GM21723 (cell line): Measurements from ENCODE around the gene EPHA8.

Source experiments
- ATAC-seq: cut with Tn5 transposase; IDR thresholded peaks from one replicate; pipeline ENCODE4 v1.9.1; 2021; ENCODE audit warnings: mild to moderate bottlenecking, moderate library complexity; ENCODE audit not compliant: unreplicated experiment

The EPHA8 gene

DNA sequence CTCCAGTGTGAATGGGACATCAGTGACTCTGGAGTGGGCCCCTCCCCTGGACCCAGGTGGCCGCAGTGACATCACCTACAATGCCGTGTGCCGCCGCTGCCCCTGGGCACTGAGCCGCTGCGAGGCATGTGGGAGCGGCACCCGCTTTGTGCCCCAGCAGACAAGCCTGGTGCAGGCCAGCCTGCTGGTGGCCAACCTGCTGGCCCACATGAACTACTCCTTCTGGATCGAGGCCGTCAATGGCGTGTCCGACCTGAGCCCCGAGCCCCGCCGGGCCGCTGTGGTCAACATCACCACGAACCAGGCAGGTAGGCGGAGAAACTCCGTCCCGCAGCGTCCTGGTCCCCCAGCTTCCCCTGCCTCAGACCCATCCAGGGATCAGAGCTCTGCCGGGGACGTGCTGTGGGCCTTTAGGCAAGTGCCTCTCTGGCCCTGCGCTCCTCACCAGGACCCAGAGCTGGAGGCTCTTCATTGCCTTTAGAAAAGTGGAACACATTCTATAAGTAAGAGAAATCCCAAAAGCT, 25.7 kb downstream of the EPHA8 start:
- ATAC-seq, result no peak

DNA sequence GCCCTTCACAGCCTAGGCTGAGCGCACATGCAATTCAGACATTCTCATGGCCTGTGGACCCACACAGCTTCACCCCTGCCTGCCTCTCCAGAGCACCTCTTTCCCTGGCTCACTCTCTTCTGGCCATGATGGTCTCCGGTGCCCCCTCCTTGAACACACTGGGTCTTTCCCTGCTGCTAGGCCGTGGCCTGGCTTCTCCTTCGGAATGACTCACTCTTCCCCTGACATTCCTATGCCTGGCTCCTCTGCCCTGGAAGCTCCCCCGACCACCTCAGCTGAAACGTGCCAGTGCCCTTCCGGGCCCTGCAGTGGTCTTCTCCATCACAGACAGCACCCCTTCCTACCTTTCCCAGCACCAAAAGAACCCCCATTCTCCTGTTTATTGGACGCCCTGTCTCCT, 28.3 kb downstream of the EPHA8 start:
- ATAC-seq, result no peak

DNA sequence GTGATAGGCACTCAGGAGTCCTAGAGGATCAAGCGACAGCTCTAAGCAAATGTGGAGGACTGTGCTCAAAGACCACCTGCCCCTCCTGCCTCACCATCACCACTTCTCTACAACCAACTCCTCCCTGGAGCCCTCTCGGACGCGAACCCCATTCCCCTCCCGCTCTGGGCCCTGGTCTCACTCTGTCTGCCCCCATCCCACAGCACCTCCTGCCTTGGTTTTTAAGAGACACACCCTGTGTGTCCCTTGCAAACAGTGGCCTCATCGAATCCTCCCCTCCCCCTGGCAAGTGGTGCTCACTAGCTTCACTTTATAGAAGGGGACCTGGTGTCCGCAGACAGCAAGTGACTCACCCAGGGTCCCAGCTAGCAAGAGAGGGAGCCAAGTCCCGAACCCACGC, 28.8 kb downstream of the EPHA8 start:
- ATAC-seq, result no peak

DNA sequence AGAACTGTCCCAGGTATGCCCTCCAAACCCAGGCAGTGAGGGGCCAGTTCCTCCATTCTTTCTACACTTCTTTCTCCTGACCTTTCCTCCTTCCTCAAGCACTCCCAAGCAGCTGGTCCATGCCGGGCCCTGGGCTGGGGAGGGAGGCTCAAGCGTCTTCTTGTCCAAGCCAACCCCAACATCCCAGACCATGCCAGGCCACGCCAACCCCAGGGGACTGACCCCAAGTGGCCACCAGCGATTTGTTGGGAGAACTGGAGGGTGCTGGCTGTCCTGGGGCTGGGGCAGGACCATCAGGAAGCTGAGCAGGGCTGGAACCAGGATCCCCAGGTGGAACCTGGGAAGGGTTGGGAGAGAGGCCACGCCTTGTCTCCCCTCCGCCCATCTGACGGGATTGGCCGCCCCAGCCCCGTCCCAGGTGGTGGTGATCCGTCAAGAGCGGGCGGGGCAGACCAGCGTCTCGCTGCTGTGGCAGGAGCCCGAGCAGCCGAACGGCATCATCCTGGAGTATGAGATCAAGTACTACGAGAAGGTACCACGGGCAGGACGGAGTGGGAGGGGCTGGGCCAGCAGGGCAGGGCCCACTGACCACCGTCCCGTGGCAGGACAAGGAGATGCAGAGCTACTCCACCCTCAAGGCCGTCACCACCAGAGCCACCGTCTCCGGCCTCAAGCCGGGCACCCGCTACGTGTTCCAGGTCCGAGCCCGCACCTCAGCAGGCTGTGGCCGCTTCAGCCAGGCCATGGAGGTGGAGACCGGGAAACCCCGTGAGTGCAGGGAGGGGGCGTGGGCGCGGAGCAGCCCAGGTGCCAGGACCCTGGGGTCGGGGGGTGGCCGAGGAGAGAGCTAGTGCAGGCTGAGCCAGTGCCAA, 29.9 kb downstream of the EPHA8 start:
- ATAC-seq, result no peak

DNA sequence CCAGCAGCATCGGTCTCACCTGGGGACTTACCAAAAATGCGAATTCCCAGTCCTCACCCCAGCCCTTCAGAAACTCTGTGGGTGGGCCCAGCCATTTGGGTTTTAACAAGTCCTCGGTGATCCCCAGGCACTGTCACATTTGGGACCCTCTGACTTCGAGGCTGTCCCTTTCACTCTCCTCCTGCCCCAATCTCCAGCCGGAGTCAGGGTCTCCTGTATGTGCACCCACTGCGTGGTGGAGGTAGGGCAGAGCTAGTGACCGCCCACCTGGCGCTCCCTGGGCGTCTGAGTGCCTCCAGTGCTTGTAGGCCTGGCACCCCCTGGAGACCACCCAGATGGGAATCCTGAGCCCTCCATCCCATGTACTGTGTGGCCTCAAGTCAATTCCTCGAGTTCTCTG, 31.1 kb downstream of the EPHA8 start:
- ATAC-seq, result no peak

DNA sequence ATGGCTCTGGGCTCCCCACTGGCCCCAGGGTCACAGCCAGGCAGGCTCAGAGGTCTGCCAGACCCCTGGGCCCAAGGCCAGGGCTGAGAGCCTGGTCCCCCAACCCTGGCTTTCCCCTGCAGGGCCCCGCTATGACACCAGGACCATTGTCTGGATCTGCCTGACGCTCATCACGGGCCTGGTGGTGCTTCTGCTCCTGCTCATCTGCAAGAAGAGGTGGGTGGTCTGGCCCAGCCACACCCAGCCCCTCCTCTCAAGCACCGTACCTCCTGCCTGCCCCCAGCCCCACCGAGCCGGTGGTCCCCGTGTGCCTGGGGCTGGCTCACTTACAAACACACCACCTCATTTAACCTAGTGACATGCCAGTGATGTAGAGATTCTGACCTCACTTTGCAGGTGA, 31.8 kb downstream of the EPHA8 start:
- ATAC-seq, result no peak

DNA sequence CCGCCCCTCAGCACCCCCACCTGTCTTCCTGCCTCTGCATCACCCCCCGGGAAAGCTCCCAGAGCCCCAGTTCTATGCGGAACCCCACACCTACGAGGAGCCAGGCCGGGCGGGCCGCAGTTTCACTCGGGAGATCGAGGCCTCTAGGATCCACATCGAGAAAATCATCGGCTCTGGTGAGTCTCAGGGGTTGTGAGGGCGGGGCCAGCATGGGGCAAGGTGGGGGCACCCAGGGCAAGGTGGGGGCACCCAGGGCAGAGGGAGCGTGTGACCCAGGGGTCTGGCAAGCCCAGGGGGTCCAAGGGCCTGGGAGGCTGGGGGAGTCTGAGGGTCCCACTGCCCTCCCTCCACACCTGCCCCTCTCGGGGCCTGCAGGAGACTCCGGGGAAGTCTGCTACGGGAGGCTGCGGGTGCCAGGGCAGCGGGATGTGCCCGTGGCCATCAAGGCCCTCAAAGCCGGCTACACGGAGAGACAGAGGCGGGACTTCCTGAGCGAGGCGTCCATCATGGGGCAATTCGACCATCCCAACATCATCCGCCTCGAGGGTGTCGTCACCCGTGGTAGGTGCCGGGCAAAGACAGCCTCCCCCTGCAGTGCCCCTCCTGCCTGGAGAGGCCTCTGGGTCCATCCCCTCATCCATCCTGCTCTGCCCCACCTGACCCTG, 34.1 kb downstream of the EPHA8 start:
- ATAC-seq, result no peak

DNA sequence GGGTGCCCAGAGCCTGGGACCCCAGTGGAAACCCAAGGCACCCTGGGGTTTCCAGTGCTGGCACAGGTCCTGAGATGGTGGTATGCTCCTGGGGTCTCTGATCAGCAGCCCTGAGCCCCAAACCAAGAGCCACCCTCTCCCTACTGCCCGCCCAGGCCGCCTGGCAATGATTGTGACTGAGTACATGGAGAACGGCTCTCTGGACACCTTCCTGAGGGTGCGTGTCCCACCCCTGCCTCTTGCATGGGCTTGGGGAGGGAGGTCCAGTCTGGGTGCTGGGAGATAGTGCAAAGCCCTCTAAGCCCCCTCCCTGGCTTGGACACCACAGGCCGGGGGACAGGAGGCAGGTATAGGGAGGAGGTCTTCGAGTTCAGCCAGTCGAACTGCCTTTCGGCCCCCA, 34.7 kb downstream of the EPHA8 start:
- no peak for ATAC-seq

DNA sequence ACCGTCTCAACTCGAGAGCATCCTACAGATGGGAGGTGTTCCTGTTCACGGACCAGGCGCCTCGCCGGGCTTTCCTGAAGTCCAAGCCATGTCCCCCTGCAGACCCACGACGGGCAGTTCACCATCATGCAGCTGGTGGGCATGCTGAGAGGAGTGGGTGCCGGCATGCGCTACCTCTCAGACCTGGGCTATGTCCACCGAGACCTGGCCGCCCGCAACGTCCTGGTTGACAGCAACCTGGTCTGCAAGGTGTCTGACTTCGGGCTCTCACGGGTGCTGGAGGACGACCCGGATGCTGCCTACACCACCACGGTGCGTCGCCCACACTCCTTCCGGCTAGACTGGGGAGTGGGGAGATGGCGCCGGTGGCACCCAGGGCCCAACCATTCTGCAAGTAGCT, 35.4 kb downstream of the EPHA8 start:
- ATAC-seq, result no peak

DNA sequence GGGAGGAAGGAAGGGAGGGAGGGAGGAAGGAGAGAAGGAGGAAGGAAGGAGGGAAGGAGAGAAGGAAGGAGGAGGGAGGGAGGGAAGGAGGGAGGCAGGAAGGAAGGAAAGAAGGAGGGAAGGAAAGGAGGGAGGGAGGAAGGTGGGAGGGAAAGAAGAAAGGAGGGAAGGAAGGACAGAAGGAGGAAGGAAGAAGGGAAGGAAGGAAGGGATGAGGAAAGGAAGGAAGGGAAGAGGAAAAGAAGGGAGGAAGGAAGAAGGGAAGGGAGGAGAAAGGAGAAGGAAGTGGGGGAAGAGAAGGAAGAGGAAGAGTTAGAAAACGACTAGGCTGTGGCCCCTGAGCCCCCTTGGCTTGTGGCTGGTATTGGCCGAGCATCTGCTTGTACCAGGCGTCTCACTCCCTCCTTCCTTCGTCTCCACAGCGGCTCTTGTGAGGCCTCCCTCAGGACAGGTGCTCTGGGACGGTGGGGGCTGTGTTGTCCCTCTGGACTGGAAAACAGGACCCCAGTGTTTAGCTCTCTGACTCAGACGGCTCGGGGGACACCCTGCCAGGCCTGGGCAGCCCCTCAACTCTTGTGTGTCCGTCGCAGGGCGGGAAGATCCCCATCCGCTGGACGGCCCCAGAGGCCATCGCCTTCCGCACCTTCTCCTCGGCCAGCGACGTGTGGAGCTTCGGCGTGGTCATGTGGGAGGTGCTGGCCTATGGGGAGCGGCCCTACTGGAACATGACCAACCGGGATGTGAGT, 37.0 kb downstream of the EPHA8 start:
- no peak for ATAC-seq

DNA sequence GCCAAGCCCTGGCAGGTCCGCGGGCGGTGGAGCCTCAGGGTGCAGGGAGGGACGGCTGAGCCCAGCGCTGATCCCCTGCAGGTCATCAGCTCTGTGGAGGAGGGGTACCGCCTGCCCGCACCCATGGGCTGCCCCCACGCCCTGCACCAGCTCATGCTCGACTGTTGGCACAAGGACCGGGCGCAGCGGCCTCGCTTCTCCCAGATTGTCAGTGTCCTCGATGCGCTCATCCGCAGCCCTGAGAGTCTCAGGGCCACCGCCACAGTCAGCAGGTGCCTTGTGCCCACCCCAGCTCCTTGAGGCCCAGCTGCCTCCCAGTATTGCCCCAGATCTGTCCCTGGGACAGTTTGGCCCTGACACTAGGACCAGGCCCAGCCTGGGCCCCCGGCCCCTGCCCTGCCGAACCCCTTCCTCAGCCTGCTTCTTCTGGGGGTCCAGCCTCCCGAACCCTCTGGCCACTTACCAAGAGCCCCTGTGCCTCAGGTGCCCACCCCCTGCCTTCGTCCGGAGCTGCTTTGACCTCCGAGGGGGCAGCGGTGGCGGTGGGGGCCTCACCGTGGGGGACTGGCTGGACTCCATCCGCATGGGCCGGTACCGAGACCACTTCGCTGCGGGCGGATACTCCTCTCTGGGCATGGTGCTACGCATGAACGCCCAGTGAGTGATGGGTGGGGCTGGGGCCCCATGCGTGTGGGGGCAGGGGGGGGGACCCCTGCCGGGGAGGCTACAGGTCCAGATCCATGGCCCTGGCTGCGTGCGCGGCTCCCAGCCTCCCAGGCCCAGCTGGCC, 37.7 kb downstream of the EPHA8 start:
- no peak for ATAC-seq

DNA sequence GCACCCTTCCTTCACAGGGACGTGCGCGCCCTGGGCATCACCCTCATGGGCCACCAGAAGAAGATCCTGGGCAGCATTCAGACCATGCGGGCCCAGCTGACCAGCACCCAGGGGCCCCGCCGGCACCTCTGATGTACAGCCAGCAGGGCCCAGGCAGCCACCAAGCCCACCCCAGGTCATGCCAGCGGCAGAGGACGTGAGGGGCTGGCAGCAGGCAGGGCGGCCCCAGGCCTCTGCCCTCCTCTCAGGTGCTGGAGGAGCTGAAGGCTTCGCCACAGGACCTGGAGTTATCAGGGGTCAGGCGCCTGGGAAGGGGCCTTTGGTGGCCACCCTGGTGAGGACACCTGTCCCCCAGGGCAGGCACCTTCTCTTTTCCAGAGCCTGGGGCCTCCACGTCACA, 38.3 kb downstream of the EPHA8 start:
- ATAC-seq, result no peak

DNA sequence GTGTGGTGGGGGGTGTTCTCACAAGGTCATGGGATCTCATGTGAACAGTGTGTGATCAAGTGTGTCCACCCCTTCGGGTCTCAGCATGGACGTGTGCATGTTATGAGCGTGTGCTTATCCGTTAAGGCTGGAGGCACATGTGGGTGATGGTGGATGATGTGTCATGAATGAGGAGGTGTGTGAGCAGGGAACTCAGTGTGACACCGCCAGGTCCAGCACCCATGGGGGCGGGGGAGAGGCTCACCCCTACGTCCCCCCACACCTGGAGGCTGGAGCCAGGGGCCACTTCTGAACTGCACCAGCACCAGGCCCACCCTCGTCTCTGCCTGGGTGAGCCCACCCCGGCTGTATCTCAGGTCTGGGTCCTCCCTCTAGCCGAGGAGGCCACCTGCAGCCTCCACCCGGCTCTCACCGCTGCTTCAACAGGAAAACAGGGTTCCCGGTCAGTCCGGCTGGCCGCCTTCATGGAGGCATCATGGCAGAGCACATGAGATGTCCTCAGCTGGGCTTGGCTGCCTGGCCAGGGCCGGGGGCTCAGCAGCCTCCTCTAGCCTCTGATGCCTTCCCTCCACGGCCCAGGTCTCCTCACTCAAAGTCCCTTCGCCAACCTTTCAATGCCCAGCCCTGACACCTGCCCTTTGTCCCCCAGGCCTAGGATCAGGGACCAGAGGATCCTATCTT, 38.9 kb downstream of the EPHA8 start:
- ATAC-seq, result no peak

DNA sequence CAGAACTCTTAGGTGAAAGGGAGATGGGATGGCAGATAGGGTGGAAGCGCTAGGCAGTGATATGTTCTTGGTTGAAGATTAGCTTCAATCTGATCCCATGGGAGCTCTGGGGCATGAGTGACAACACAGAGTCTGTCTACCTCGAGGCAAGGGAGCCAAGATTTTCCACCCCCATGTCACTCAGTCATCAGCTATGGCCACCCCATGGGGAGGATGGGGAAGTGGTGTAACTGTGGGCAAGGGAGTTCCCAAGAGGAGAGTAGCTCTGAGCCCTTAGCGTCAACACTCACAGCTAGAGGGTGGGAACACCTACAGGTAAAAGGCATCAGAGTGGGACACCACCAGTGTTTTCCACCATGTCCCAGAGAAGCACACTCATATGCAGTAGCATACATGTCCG, 42.9 kb downstream of the EPHA8 start:
- ATAC-seq, result no peak

DNA sequence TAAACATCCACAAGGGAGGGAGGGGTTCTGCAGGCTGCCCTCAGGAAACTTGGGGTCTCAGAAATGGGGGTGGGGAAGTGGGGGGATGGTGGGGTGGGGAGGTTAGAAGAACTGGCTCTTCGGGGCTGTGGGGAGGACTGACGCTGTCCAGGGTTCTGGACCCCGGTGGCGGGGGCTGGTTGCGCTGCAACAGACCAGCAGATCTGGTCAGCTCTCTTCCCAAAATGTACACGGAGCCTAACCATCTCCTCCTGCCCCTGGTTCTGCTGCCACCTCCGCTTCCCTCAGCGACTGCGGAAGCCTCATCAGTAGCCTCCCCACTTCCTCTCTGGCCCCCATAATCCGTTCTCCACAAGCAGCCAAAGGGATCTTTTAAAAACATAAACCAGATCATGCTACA, 43.9 kb downstream of the EPHA8 start:
- no peak for ATAC-seq

DNA sequence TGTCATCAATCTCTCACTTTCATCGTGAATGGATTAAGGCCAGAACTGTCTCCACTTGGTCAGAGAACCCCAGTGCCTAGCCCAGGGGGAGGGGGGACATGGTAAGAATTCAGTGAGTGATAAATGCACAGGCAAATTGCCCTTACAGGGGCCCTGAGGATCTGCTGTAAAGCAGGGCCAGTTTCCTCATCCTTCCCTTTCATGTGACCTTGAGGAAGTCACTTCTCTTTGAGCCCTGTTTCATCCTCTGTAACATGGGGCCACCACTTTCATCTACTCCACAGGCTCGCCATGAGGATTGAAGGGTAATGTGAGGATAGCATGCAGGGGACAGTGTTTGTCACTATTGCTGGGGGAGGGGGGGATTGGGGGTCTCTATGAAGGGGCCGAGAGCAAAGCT, 45.1 kb downstream of the EPHA8 start:
- ATAC-seq, result no peak

DNA sequence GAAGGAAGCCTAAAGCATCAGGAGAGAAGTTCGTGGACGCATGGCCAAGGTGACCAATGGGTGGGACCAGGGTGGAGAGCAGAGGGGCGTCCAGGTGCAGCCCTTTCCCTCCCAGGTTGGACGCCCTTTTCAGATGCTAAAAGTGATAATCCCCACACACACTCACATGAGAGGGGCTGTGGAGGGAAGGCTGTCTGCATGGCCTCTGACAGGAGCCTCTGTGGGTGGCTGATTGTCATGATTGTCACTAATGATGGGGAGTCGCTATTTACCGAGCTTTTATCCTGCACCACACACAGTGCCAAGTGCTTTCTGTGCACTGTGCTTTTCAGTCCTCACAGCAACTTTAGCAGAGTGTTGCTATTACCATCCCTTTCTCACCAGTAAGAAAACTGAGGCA, 46.0 kb downstream of the EPHA8 start:
- ATAC-seq, result no peak

DNA sequence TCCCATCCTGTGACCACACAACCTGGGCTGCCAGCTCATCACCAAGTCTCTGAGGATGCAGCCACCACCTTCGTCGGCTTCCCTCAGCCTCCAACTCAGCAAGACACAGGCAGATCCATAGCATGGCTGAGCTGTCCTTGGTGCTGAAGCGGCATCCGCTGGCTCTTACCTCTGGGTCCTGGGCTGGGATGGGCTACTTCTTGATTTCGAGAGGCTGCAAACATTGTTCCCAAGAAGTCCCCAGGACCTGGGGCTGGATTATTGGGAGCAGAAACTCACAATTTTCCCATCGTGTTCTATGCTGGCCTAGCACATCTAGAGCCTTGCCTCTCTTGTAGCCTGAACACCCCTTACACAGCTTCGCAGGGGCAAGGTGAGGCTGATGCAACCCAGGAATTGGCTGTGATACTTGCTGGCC, 48.2 kb downstream of the EPHA8 start:
- ATAC-seq, result no peak

DNA sequence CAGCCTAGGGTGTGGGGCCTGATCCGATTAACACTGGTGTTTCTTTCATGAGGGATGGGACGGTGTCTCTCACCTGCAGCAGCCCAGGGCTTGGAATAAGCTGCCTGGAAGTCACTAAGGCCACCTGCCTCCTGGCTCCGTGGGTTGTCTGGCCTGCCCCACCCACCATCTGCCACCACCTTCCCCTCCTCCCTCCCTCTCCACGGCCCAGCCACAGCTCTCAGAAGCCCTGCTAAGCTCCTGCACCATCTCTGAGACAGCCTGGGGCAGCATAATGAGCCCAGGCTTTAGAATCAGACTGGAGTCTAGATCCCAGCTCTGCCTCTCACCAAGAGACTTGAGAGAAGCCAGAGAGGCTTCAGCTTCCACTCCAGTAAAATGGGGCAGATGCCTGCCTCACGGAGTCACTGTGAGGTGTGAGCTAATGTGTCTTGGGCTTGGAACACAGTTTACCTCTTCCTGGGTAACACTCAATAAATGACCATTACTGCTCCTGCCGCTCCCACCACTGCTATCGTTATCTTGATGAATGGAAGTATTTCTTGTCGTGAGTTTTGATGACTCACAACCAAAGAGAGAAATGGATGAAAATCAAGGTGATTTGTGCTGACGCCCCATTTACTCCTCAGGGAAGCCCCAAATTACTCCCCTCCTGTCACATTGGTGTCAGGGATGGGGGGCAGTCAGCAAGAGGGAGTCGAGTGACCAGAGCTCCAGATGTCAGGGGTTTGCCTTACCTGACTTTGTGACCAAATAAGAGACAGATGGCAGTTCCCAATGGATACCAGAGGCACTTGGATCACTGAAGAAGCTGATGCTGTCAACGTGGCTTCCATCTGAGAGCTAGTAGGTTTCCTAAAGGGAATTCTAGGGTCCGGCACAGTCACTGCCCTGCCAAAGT, 49.6 kb downstream of the EPHA8 start:
- no peak for ATAC-seq
